Spinal cord (tissue), 10 donors: ENCODE data around the gene CD7. TPM values are rescaled to one million over a fixed set of nuclear protein-coding genes. Genes with fewer than 3 reads are reported as not detected.

Experiments
- DNase-seq, 6 donors: peaks; one replicate each; pipeline versions ENCODE4 v3.0.0 to v3.0.0-alpha.2; 2013 to 2015; ENCODE audit warnings: low spot score in 6 of 6, low read depth in 4 of 6
- H3K27ac ChIP-seq: one replicate; pipeline ENCODE4 v1.5.1; 2013; ENCODE audit warnings: low read depth, low read length, control low read depth
- H3K27me3 ChIP-seq: one replicate; pipeline ENCODE4 v1.6.1; 2013; ENCODE audit warnings: low read length; ENCODE audit not compliant: control insufficient read depth, insufficient read depth
- H3K36me3 ChIP-seq: one replicate; pipeline ENCODE4 v1.6.1; 2013; ENCODE audit warnings: low read length; ENCODE audit not compliant: control insufficient read depth, insufficient read depth
- H3K4me1 ChIP-seq: one replicate; pipeline ENCODE4 v1.6.1; 2013; ENCODE audit warnings: low read length; ENCODE audit not compliant: control insufficient read depth, insufficient read depth
- H3K4me3 ChIP-seq: one replicate; pipeline ENCODE4 v1.5.1; 2013; ENCODE audit warnings: low read depth, low read length, control low read depth
- H3K9me3 ChIP-seq: one replicate; pipeline ENCODE4 v1.6.1; 2013; ENCODE audit warnings: low read length; ENCODE audit not compliant: control insufficient read depth, insufficient read depth
- WGBS: methylation state at CpG from one replicate; pipeline ENCODE4 v1.1.5; 2013; ENCODE audit warnings: missing lambda C conversion rate; ENCODE audit not compliant: insufficient coverage; 5-methylcytosine and 5-hydroxymethylcytosine counted together
- polyA plus RNA-seq, 2 donors: library from polyadenylated mRNA; unstranded; fragments of 120-200 nt; gene quantifications; one replicate each; pipeline ENCODE4 v1.2.1, GENCODE V29; 2013; ENCODE audit not compliant: insufficient read length in 2 of 2
- total RNA-seq, 2 donors: library from RNA; depleted of rRNA in 1 of 2; stranded (reverse); fragments of 120-200 nt in 1 of 2; fragments of >200 nt in 1 of 2; gene quantifications; one replicate each; pipeline versions ENCODE4 v1.2.3 to v1.2.4, GENCODE V29; 2013 to 2014
- donor health status: healthy.

Gene CD7
- total and polyA plus RNA-seq, 4 donors: 0.33 to 0.42 (median 0.41) TPM; not detected in 1

- no peak overlapping the region for H3K27ac ChIP-seq
- whole genome bisulfite sequencing: 85% methylated on average over 13 of the region's 13 CpGs
- H3K4me3 ChIP-seq: no peak overlapping the region
- peaks cover 66% of the 10 kb centered on the region for H3K4me1 ChIP-seq
- no peaks in the 10 kb centered on the region for H3K27me3 ChIP-seq
- H3K9me3 ChIP-seq: no peaks in the 10 kb centered on the region
- peaks cover 66% of the 10 kb centered on the region for H3K36me3 ChIP-seq
- DNase-seq: no peak
Measured at GRCh38 chr17:82269882-82270500, 47.4 kb downstream of the CD7 start.

GRCh38 chr17:82269138-82269881 lies 48.1 kb downstream of the CD7 start:
- peaks cover 70% of the 10 kb centered on the region for H3K36me3 ChIP-seq
- no peak overlapping the region for H3K4me3 ChIP-seq
- no peak overlapping the region for H3K27ac ChIP-seq
- H3K9me3 ChIP-seq: no peaks in the 10 kb centered on the region
- no peaks in the 10 kb centered on the region for H3K27me3 ChIP-seq
- DNase-seq: no peak
- 72% methylated on average over 9 of the region's 10 CpGs for WGBS
- peaks cover 59% of the 10 kb centered on the region for H3K4me1 ChIP-seq

DNA sequence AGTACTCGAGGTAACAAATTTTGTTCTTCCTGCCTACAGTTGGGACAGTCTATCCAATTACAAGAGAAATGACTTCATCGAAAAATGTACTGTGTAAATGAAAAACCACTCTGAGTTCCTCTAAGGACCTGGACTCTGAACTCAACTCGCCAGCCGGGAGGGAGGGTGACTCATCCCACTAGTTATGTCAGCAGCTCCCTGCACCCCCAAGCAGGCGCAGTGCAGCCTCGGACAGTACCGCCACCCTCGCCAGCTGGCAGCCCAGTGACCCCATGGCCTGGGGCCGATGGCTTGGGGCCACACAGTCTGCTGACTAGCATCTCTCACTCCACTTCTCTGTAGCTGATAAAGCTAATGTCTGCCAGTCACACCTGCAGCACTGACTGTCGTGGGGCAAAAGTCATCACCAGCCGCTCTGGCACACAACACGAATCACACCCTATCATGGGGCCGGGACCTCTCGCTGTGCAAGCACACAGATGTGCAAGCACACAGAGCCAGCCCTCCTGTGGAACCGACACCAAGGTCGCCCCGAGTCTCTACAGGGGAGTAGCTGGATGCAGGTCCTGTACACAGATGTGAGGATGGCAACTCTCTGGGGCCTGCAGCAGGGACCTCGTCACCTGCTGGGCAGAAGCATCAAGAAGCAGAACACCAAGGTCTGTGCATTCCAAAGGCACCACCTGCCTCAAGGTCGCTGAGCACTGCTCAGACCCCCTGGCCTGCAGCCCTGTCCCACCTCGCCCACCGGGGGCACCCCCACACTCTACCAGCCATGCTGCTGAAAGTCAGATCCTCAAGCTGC lies 49.6 kb downstream of the CD7 start:
- Histone ChIP-seq H3K36me3 (peaks cover 85% of the 10 kb centered on the region), H3K4me3 (no peak overlapping the region), H3K4me1 (peaks cover 52% of the 10 kb centered on the region), H3K27me3 (no peaks in the 10 kb centered on the region), H3K9me3 (no peaks in the 10 kb centered on the region), H3K27ac (no peak overlapping the region)
- 66% methylated on average over 17 of the region's 21 CpGs for WGBS
- no peak for DNase-seq

DNA sequence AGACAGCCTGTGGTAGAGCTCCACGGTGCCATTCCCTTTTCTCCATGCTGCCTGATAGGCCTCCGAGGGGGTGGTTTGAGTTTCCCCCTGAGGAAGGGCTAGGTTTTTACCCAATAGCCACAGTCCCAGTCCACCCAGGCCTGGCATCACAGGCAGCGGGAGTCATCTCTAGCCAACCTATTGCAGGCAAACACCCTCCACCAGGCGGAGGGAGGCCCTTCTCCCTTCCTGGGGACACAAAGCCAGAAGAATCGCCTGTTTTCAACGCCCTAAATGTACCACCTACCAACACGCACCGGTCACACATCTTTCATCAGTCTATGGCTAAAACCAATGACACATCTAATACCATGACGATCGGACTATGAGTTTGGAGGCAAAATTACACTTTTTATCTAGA lies 51.3 kb downstream of the CD7 start:
- Histone ChIP-seq H3K4me1 (peaks cover 37% of the 10 kb centered on the region), H3K27me3 (no peaks in the 10 kb centered on the region), H3K9me3 (no peaks in the 10 kb centered on the region), H3K36me3 (peaks cover 90% of the 10 kb centered on the region), H3K27ac (no peak overlapping the region), H3K4me3 (no peak overlapping the region)
- DNase-seq: no peak
- 99% methylated on average over 7 of the region's 10 CpGs for WGBS

Other genes with a start within 250 kb of the CD7 start
- 10 to 100 TPM; 57.7 to 58.3 TPM for gene FASN, start 219.4 kb downstream of the CD7 start, total RNA-seq
- 100 to 1,000 TPM; 163 to 184 TPM for gene FASN, start 219.4 kb downstream of the CD7 start, polyA plus RNA-seq
- 10 to 100 TPM; 15.3 to 28.5 TPM for gene CCDC57, start 104.8 kb downstream of the CD7 start, total RNA-seq
- 10 to 100 TPM; 50.8 to 85.3 TPM for gene CCDC57, start 104.8 kb downstream of the CD7 start, polyA plus RNA-seq
- gene SLC16A3, start 88.6 kb downstream of the CD7 start, total RNA-seq: 10 to 100 TPM; 19.0 to 22.8 TPM
- gene SLC16A3, start 88.6 kb downstream of the CD7 start, polyA plus RNA-seq: 10 to 100 TPM; 14.1 to 19.1 TPM
- gene CSNK1D, start 43.9 kb downstream of the CD7 start, total RNA-seq: 10 to 100 TPM; 35.2 to 51.1 TPM
- gene CSNK1D, start 43.9 kb downstream of the CD7 start, polyA plus RNA-seq: 100 to 1,000 TPM; 127 to 144 TPM
- gene SECTM1, start 16.2 kb upstream of the CD7 start, total RNA-seq: 1 to 10 TPM; 3.3 to 7.4 TPM
- gene SECTM1, start 16.2 kb upstream of the CD7 start, polyA plus RNA-seq: 1 to 10 TPM; 1.9 to 2.7 TPM
- not detected for gene TEX19, start 41.6 kb upstream of the CD7 start, total RNA-seq
- gene TEX19, start 41.6 kb upstream of the CD7 start, polyA plus RNA-seq: not detected
- under 1 TPM in 1 of 2 donors, not detected in 1; 0.11 TPM for gene UTS2R, start 54.2 kb upstream of the CD7 start, total RNA-seq
- under 1 TPM; 0.19 to 0.32 TPM for gene UTS2R, start 54.2 kb upstream of the CD7 start, polyA plus RNA-seq
- gene HEXD, start 100.7 kb upstream of the CD7 start, total RNA-seq: 10 to 100 TPM; 15.0 to 20.6 TPM
- gene HEXD, start 100.7 kb upstream of the CD7 start, polyA plus RNA-seq: 10 to 100 TPM; 33.7 to 50.7 TPM
- gene OGFOD3, start 101.0 kb upstream of the CD7 start, total RNA-seq: 10 to 100 TPM; 12.5 to 27.2 TPM
- gene OGFOD3, start 101.0 kb upstream of the CD7 start, polyA plus RNA-seq: 10 to 100 TPM; 27.2 to 31.1 TPM
- gene CYBC1, start 133.1 kb upstream of the CD7 start, total RNA-seq: 10 to 100 TPM; 30.3 to 53.8 TPM
- gene CYBC1, start 133.1 kb upstream of the CD7 start, polyA plus RNA-seq: 10 to 100 TPM; 66.8 to 83.0 TPM
- 10 to 100 TPM; 31.1 to 50.2 TPM for gene NARF, start 141.1 kb upstream of the CD7 start, total RNA-seq
- 100 to 1,000 TPM; 102 to 124 TPM for gene NARF, start 141.1 kb upstream of the CD7 start, polyA plus RNA-seq
- gene FOXK2, start 202.1 kb upstream of the CD7 start, total RNA-seq: 10 to 100 TPM; 26.8 to 42.6 TPM
- 10 to 100 TPM; 50.3 to 57.1 TPM for gene FOXK2, start 202.1 kb upstream of the CD7 start, polyA plus RNA-seq